ENCODE results near the gene IPCEF1.

Gene IPCEF1

GRCh38 chr6:154233383-154233782 lies 123.2 kb downstream of the IPCEF1 start:
- H3K27ac ChIP-seq = no peak overlapping the region
- TF ChIP-seq ZFX (IDR thresholded peaks at IDR 0.05) (no peak), CTCF (conservative IDR thresholded peaks at IDR 0.05) (no peak)

- TF ChIP-seq CTCF (conservative IDR thresholded peaks at IDR 0.05) = no peak
- no peak for TF ChIP-seq ZFX (IDR thresholded peaks at IDR 0.05)
- H3K27ac ChIP-seq = no peak overlapping the region
Measured at GRCh38 chr6:154232013-154232910, 124.3 kb downstream of the IPCEF1 start.

- no peak overlapping the region for H3K27ac ChIP-seq
- TF ChIP-seq ZFX (IDR thresholded peaks at IDR 0.05) (no peak), CTCF (conservative IDR thresholded peaks at IDR 0.05) (no peak)
Measured at GRCh38 chr6:154230910-154231595, 125.5 kb downstream of the IPCEF1 start.

GRCh38 chr6:154230393-154230792 lies 126.2 kb downstream of the IPCEF1 start:
- H3K27ac ChIP-seq = no peak overlapping the region

GRCh38 chr6:154229786-154230185 lies 126.8 kb downstream of the IPCEF1 start:
- TF ChIP-seq CTCF (conservative IDR thresholded peaks at IDR 0.05) = no peak
- no peak overlapping the region for H3K27ac ChIP-seq

More at GRCh38 chr6:154230393-154230792, 126.2 kb downstream of the IPCEF1 start:
- TF ChIP-seq ZFX (IDR thresholded peaks at IDR 0.05) (no peak), CTCF (conservative IDR thresholded peaks at IDR 0.05) (no peak)

GRCh38 chr6:154228521-154228905 lies 128.1 kb downstream of the IPCEF1 start:
- H3K27ac ChIP-seq = no peak overlapping the region
- no peak for TF ChIP-seq CTCF (conservative IDR thresholded peaks at IDR 0.05)
- no peak for TF ChIP-seq ZFX (IDR thresholded peaks at IDR 0.05)

GRCh38 chr6:154227862-154228520 lies 128.6 kb downstream of the IPCEF1 start:
- TF ChIP-seq CTCF (conservative IDR thresholded peaks at IDR 0.05) (no peak), ZFX (IDR thresholded peaks at IDR 0.05) (no peak)
- no peak overlapping the region for H3K27ac ChIP-seq
